ENCODE measurements around the gene CDH1.
"Not testable (repeated sequence)": the region's sequence is repeated elsewhere in the genome, so short reads cannot be mapped to it uniquely, and the experiment has no call there.

CDH1 gene

DNA sequence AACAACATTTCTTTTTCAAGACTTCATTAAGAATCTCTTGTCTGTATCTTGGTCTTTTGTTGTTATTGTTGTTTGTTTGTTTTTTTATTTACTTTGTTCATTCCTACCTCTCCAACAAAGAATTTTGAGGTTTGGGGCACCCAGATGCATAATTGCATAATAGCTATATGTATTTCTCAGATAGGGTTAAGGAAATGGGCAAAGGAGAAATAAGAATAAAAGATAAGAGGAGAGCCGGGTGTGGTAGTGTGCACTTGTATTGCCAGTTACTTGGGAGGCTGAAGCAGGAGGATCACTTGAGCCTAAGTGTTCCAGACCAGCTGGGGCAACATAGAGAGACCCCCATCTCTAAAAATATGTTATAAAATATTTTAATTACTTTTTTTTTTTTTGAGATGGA is 30.5 kb downstream of the CDH1 start:
- DNase-seq = no peak

GRCh38 chr16:68768175-68768574 is 31.1 kb downstream of the CDH1 start:
- DNase-seq = no peak

DNA sequence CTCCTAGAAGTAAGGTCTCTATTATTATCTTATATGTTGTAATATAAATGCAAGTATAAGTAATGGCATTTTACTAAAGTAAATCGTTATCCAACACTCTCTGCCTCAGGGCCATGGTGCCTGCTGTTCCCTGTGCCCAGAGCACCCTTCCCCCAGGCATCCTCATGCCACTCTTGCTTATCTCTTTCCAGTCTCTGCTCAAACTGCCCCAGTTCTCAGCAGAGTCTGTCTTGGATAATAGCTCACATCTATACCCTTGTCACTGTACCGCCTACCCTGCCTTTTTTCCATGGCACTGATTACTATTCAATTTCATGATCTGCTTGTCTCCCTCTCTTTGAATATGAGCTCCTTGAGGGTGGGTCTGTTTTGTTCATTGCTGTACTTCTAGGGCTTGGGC is 31.7 kb downstream of the CDH1 start:
- no peak for DNase-seq

GRCh38 chr16:68770671-68771070 is 33.6 kb downstream of the CDH1 start:
- no peak for DNase-seq

GRCh38 chr16:68772030-68772681 is 35.1 kb downstream of the CDH1 start:
- DNase-seq = no peak

DNA sequence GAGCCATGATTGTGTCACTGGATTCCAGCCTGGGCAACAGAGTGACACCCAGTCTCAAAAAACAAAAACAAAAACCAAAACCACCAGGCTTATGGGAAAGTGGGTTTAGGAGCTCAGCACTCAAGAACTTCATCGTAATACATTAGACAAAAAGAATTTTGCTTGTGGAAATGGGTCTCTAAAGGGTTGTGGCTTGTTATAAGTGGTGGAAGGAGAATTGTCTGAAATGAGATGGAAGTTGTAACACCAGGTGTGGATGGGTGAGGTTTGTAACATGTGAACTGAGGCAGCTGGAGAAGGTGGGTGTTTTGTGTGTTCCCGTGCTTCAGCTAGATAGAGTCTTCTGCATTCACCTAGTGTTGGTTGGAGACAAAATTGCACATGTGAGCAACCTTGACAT is 35.8 kb downstream of the CDH1 start:
- no peak for DNase-seq

GRCh38 chr16:68774982-68775634 is 38.0 kb downstream of the CDH1 start:
- no peak for DNase-seq

- DNase-seq = no peak
These were observed 39.9 kb downstream of the CDH1 start for GRCh38 chr16:68776821-68777485.

DNA sequence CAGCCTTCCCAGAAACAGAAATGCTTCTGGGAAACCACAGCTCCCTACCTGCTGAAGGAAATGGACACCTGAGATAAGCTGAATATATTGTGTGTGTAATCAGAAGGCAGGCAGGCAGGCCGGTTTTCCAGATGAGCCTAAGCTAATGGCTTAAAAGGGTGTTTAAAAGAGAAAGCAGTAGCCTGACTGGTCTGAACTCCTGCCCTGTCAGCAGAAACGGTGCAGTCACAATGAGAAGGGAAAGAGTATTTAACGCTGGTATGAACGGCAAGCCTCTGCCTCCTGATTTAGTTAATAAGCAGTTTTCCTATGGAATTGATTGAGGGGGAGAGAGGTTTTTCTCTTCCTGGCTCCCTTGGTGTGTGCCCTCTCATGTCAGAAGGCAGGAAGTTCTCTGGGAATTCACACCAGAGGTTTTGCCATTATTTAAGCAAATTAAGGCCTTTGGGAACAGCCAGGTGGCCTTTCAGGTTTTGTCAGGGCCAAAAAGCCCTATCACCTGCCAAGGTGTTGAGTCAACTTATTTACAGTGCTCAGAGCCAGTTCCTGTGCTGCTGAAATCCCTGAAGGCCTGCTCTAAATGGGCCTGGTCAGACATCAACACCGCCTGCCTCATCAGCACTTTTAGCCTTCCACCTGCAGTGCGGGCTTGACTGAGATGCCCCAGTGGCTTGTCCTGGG is 41.6 kb downstream of the CDH1 start:
- DNase-seq = no peak

GRCh38 chr16:68779891-68780290 is 42.8 kb downstream of the CDH1 start:
- DNase-seq = no peak

- no peak for DNase-seq
These were observed 44.7 kb downstream of the CDH1 start for GRCh38 chr16:68781784-68782183.

- DNase-seq = no peak
These were observed 45.4 kb downstream of the CDH1 start for GRCh38 chr16:68782198-68783174.

DNA sequence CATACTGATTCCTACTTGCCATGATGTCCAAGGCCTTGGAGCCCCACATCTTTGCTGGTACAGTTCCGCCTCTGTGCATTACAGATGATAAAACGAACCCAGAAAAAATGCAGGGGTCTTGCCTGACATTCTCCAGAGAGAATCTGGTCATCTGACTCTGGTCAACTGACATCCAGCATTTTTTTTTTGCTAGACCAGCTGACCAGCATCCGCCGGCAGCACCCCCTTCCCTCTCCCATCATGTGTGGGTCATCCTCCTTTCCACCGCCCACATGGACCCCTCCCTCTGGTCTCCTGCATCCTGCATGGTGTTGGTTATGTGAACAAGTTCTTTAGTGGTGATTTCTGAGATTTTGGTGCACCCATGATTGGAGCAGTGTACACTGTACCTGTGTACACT is 47.1 kb downstream of the CDH1 start:
- DNase-seq = no peak

DNA sequence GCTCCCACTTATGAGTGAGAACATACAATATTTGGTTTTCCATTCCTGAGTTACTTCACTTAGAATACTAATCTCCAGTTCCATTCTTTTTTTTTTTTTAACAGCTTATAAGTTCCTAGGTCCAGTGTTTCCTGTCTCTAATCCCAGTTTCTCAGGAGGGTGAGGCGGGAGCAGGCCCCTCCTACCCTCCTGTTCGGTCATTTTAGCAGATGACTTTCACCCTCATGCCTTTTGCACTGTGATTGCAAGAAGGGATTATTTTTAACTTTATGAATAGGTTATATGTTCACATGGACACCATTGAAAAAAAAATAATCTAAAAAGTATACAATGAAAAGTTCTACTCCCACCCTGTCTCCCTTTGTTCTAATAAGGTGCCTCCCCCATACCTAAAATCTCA is 47.6 kb downstream of the CDH1 start:
- DNase-seq = no peak

DNA sequence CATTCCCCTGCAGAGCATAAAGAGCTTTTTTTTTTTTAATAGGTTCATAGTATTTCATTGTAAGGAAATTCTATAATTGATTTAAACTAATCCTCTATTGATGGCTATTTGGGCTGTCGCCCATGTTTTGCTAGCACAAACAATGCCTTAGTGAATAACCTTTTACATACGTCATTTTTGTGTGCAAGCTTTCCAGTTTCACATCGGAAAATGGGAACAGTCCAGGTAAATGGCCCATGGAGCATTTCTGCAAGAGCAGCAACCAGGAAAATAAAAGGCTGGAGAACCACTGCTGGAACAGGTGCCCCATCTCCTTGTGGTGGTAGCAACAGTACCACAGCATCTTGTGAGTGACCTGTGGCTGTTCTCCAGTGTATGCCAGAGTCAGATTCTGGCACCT is 48.6 kb downstream of the CDH1 start:
- DNase-seq = no peak

DNA sequence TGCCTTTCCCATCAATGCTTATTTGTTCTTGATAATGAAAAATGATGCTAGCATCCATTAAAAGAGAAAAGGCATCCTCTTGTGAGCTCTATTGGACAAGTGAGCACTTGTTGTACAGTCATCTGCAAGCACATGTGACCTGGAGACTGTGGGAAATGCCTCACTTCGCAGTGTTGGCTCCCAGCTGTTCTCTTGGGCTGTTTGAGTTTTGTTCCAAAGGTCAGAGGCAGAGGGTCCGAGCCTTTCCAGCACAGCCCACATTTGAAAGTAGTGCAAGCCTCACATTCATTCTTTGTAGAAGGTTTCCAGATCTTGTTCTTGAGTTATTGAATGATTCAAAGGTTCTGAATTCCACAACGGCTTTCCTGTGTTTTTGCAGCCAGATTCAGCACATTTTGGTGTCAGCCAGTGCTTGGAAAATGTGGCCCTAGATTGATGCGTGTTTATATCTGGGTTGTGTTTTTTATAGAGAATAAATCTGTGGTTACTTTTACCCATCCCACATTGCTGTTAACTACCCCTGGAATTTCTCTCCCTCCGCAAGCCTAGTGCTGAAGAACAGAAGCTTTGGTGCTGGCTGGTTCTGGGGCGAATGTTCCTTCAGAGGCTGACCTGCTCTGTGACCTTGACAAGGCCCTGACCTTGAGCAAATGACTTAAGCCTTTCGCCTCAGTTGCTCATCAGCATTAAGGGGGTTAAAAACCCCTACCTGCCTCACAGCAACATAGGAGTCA is 49.8 kb downstream of the CDH1 start:
- DNase-seq = no peak

DNA sequence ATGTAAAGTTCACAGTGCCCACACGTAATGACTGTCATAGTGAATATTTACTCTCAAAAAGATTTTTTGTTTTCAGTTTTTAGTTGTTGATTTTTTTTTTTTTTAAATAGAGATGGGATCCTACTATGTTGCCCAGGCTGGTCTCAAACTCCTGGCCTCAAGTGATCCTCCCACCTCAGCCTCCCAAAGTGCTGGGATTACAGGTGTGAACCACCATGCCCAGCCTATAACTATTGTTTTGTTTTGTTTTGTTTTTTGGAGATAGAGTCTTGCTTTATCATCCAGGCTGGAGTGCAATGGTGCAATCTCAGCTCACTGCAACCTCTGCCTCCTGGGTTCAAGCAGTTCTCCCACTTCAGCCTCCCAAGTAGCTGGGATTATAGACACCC is 50.3 kb downstream of the CDH1 start:
- DNase-seq = not testable (repeated sequence)

DNA sequence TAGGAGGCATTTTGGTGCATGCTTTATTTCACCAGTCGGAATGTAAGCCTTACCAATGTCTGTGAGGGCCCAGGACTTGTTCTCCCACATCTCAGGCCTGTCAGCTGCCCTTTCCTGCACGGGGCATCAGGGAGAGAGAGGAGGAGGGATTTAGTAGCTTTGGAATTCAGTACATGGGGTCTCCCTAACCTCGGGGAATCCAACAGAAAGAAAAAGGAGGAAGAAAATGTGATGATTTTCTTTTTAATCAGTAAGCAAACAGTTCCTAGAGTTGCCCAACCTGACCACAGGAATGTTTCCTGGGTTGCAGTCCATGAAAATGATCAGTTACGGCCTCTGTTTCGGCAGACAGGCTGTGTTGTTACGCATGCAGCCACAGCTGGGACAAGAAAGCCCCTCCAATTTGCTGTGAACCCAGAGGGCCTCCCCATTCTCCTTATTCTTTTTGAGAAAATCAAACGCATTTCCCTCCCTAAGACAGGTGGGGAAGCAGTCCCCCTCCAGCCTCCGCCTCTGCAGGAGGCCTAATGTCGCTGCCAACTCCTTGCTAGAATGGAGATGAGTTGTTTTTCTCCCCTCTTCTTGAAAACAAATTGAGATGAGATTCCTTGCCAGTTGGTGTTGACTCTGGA is 53.2 kb downstream of the CDH1 start:
- DNase-seq = no peak

DNA sequence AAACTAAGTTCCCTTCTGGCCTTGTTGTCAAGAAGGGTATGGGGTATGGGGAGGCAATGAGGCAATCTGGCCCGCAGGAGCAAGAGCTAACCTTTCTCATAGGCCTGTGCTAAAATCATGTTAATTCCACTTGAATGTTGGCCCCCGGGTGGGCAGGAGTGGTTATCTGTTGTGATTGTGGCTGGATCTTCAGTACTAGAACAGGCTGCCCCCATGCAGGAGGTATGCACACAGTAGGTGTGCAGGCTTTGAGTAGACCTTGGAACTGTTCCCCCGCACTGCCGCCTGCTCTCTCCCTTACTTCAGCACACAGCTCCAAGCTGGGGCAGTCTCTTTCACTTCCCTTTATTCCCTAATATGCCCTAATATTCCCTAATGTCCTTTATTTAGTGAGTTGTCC is 53.9 kb downstream of the CDH1 start:
- DNase-seq = no peak

DNA sequence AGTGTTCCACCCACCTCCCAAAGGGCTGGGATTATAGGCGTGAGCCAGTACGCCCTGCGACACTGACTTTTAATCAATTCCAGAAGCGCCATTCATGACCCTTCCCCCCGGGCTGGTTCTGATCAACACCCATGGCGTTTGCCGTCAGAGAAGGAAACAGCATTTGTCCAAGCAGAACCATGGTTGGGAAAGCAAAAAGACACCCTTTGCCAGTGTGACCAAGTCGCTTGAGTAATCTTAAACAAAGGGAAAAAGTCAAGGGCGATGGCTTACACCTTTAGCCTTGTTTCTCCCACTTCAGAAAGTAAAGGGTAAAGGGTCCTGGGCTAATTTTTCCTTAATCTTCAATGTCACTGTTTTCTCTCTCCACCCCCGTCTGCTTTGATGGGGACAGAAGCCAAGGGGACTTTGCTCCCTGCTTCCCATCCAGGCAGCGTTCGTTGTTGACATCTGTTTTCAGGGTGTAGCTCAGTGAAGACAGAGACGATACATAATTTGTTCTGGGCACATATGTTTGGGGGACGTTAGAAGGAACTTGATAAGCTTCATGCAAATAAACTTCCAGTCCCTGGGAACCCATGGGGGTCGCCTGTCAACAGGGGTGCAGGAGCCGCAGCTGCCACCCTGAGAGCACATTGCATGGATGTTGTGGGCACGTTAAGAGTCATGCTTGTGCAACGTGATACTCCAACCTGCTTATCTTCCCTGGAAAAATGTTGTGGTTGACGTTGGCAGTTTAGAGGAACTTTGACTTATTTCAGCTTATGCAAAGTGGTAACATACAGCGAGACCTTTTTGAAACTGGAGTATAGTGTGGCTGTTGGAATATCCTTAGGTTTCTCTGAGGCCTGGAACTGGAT is 55.6 kb downstream of the CDH1 start:
- no peak for DNase-seq

Measured in 8988T (cell line).